Measurements from ENCODE around the gene SH3GL2.

- TF ChIP-seq CTCF (IDR thresholded peaks at IDR 0.05) (no peak), POLR2AphosphoS5 (IDR thresholded peaks at IDR 0.05; ENCODE audit: low read depth, low read length) (no peak)
- TF ChIP-seq, protein P1, sequence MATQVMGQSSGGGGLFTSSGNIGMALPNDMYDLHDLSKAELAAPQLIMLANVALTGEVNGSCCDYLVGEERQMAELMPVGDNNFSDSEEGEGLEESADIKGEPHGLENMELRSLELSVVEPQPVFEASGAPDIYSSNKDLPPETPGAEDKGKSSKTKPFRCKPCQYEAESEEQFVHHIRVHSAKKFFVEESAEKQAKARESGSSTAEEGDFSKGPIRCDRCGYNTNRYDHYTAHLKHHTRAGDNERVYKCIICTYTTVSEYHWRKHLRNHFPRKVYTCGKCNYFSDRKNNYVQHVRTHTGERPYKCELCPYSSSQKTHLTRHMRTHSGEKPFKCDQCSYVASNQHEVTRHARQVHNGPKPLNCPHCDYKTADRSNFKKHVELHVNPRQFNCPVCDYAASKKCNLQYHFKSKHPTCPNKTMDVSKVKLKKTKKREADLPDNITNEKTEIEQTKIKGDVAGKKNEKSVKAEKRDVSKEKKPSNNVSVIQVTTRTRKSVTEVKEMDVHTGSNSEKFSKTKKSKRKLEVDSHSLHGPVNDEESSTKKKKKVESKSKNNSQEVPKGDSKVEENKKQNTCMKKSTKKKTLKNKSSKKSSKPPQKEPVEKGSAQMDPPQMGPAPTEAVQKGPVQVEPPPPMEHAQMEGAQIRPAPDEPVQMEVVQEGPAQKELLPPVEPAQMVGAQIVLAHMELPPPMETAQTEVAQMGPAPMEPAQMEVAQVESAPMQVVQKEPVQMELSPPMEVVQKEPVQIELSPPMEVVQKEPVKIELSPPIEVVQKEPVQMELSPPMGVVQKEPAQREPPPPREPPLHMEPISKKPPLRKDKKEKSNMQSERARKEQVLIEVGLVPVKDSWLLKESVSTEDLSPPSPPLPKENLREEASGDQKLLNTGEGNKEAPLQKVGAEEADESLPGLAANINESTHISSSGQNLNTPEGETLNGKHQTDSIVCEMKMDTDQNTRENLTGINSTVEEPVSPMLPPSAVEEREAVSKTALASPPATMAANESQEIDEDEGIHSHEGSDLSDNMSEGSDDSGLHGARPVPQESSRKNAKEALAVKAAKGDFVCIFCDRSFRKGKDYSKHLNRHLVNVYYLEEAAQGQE (IDR thresholded peaks at IDR 0.05; ENCODE audit: insufficient read depth in 1 of 2, low read depth in 2 of 2, low read length in 1 of 2): no peak
Measured at GRCh38 chr9:17824191-17824590, 245.3 kb downstream of the SH3GL2 start.

All from Panc1 (cell line).